Fibroblast of lung (primary cell): ENCODE measurements around the gene NEK11.

Experiments
- CTCF ChIP-seq, 2 donors: IDR thresholded peaks in 1 of 2; conservative IDR thresholded peaks in 1 of 2; 1 replicate in 1 of 2; 2 replicates in 1 of 2; pipeline ENCODE4 v1.5.1; 2011 to 2012; ENCODE audit warnings: low read length in 2 of 2, control low read depth in 1 of 2, inconsistent platforms in 1 of 2, low read depth in 1 of 2, mild to moderate bottlenecking in 1 of 2
- EZH2 ChIP-seq: IDR thresholded peaks from 2 replicates; pipeline ENCODE4 v1.5.1; 2012; ENCODE audit warnings: low read length, control low read depth, mild to moderate bottlenecking; ENCODE audit errors: missing control alignments

- TF ChIP-seq EZH2 (no peak), CTCF (conservative IDR thresholded peaks at IDR 0.05 in 1 of 2, IDR thresholded peaks at IDR 0.05 in 1 of 2; ENCODE audit: low read depth in 1 of 2, low read length in 2 of 2) (no peak)
Measured at GRCh38 chr3:131315162-131315561, 288.5 kb downstream of the NEK11 start.
